DMS114 treated with DMSO at 0.1 percent for 48 hours (cell line): ENCODE results near the gene COQ8B.
"Not testable (repeated sequence)": the region's sequence is repeated elsewhere in the genome, so short reads cannot be mapped to it uniquely, and the experiment has no call there.

Experiments used
- DNase-seq: peaks from one replicate; lab custom pipeline; 2025; ENCODE audit not compliant: unreplicated experiment; lab: John Stamatoyannopoulos, UW

COQ8B gene

GRCh38 chr19:40742477-40742876, 25.8 kb upstream of the COQ8B start:
- DNase-seq: no peak

GRCh38 chr19:40741527-40742390, 25.1 kb upstream of the COQ8B start:
- no peak for DNase-seq

GRCh38 chr19:40740747-40741146, 24.1 kb upstream of the COQ8B start:
- DNase-seq: no peak

- DNase-seq: no peak
Observed at GRCh38 chr19:40739871-40740703, 23.4 kb upstream of the COQ8B start.

- DNase-seq: no peak
Observed at GRCh38 chr19:40739030-40739839, 22.5 kb upstream of the COQ8B start.

- DNase-seq: no peak
Observed at GRCh38 chr19:40737102-40737644, 20.5 kb upstream of the COQ8B start.

- DNase-seq: no peak
Observed at GRCh38 chr19:40736661-40737060, 20.0 kb upstream of the COQ8B start.

GRCh38 chr19:40735013-40735771, 18.5 kb upstream of the COQ8B start:
- no peak for DNase-seq

GRCh38 chr19:40733149-40733548, 16.5 kb upstream of the COQ8B start:
- no peak for DNase-seq

GRCh38 chr19:40732304-40732703, 15.6 kb upstream of the COQ8B start:
- not testable (repeated sequence) for DNase-seq

GRCh38 chr19:40730065-40730464, 13.4 kb upstream of the COQ8B start:
- not testable (repeated sequence) for DNase-seq

- DNase-seq: no peak
Observed at GRCh38 chr19:40726279-40726678, 9.6 kb upstream of the COQ8B start.

- DNase-seq: no peak
Observed at GRCh38 chr19:40724855-40725254, 8.2 kb upstream of the COQ8B start.

- no peak for DNase-seq
Observed at GRCh38 chr19:40724315-40724714, 7.6 kb upstream of the COQ8B start.

GRCh38 chr19:40723661-40724254, 7.1 kb upstream of the COQ8B start:
- DNase-seq: no peak

- DNase-seq: no peak
Observed at GRCh38 chr19:40721936-40722661, 5.4 kb upstream of the COQ8B start.

- no peak for DNase-seq
Observed at GRCh38 chr19:40721140-40721486, 4.4 kb upstream of the COQ8B start.

GRCh38 chr19:40719414-40719894, 2.8 kb upstream of the COQ8B start:
- DNase-seq: no peak

- DNase-seq: no peak
Observed at GRCh38 chr19:40718774-40719391, 2.2 kb upstream of the COQ8B start.
